ENCODE data around the gene FAM13C. TPM values are rescaled to one million over a fixed set of nuclear protein-coding genes. Genes with fewer than 3 reads are reported as not detected.

Gene FAM13C
- total and polyA plus RNA-seq, 11 donors = 1.00 to 12.4 (median 8.3) TPM

DNA sequence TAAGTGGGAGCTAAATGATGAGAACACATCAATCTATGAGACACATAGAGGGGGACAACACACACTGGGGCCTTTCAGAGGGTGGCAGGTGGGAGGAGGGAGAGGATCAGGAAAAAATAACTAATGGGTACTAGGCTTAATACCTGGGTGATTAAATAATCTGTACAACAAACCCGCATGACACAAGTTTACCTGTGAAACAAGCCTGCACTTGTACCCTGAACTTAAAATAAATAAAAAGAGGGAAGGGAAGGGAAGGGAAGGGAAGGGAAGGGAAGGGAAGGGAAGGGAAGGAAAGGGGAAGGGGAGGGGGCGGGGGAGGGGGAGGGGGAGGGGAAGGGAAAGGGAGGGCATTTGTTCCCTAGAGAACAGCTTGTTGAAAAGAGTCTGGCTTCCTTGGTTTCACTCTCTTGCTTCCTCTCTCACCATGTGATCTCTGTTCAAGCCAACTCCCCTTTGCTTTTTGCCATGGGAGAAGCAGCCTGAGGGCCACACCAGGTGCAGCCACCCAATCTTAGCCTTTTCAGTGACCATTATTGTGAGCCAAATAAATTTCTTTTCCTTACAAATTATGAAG is 57.7 kb downstream of the FAM13C start:
- no peak overlapping the region for H3K4me3 ChIP-seq
- ATAC-seq (no peak), DNase-seq (no peak)
- TF ChIP-seq, protein P1, sequence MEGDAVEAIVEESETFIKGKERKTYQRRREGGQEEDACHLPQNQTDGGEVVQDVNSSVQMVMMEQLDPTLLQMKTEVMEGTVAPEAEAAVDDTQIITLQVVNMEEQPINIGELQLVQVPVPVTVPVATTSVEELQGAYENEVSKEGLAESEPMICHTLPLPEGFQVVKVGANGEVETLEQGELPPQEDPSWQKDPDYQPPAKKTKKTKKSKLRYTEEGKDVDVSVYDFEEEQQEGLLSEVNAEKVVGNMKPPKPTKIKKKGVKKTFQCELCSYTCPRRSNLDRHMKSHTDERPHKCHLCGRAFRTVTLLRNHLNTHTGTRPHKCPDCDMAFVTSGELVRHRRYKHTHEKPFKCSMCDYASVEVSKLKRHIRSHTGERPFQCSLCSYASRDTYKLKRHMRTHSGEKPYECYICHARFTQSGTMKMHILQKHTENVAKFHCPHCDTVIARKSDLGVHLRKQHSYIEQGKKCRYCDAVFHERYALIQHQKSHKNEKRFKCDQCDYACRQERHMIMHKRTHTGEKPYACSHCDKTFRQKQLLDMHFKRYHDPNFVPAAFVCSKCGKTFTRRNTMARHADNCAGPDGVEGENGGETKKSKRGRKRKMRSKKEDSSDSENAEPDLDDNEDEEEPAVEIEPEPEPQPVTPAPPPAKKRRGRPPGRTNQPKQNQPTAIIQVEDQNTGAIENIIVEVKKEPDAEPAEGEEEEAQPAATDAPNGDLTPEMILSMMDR (IDR thresholded peaks at IDR 0.05) = no peak
- TF ChIP-seq POLR2A (IDR thresholded peaks at IDR 0.05) = no peak
- WGBS, 4 donors = 79 to 100% (median 91%) methylated on average over 1 to 2 of the region's 2 CpGs
- H3K9me3 ChIP-seq = no peaks in the 10 kb centered on the region
- H3K27ac ChIP-seq = no peak overlapping the region
- H3K36me3 ChIP-seq = peaks cover 0 to 15% (median 0%) of the 10 kb centered on the region in 9 donors
- intact Hi-C loops (cut with DNase I) = no loop called here
- no peaks in the 10 kb centered on the region for H3K27me3 ChIP-seq
- H3K4me1 ChIP-seq = peaks cover 0 to 19% (median 6%) of the 10 kb centered on the region in 12 donors

DNA sequence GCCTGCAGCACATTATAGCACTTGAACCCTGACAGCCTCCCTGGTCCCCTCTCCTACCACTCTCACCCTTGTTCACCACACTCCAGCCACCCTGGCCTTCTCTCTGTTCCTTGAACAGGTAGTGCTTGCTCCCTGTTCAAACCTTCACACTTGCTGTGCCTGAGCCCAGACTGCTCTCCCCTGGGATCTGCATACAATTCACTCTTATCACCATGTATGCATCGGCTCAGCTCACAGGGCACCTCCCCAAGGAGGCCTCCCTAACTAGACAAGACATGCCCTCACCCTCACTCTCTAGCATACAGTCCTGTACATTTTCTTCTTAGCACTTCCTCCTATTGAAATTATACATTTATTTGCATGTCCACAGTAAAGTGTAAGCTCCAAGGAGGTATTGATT is 59.3 kb downstream of the FAM13C start:
- Histone ChIP-seq H3K4me1 (peaks cover 0 to 10% (median 0%) of the 10 kb centered on the region in 12 donors), H3K27ac (no peak overlapping the region), H3K36me3 (peaks cover 0 to 17% (median 0%) of the 10 kb centered on the region in 9 donors), H3K27me3 (no peaks in the 10 kb centered on the region), H3K9me3 (no peaks in the 10 kb centered on the region), H3K4me3 (no peak overlapping the region)
- no peak for ATAC-seq
- intact Hi-C loops (cut with DNase I) = no loop called here
- WGBS, 4 donors = 13 to 29% (median 19%) methylated on average over 1 of the region's 1 CpG
- TF ChIP-seq, protein P1 (IDR thresholded peaks at IDR 0.05) = no peak
- TF ChIP-seq POLR2A (IDR thresholded peaks at IDR 0.05) = no peak
- DNase-seq = no peak

- TF ChIP-seq, protein P1 (IDR thresholded peaks at IDR 0.05) = no peak
- no peak for TF ChIP-seq POLR2A (IDR thresholded peaks at IDR 0.05)
- no peaks in the 10 kb centered on the region for H3K27me3 ChIP-seq
- H3K9me3 ChIP-seq = no peaks in the 10 kb centered on the region
- peaks cover 0 to 6% (median 0%) of the 10 kb centered on the region in 12 donors for H3K4me1 ChIP-seq
- intact Hi-C loops (cut with DNase I) = no loop called here
- peaks cover 0 to 20% (median 0%) of the 10 kb centered on the region in 9 donors for H3K36me3 ChIP-seq
- no peak overlapping the region for H3K27ac ChIP-seq
- ATAC-seq (no peak), DNase-seq (no peak)
- WGBS, 4 donors = 77 to 86% (median 81%) methylated on average over 4 of the region's 4 CpGs
- no peak overlapping the region for H3K4me3 ChIP-seq
Measured at GRCh38 chr10:59302381-59302780, 60.0 kb downstream of the FAM13C start.

DNA sequence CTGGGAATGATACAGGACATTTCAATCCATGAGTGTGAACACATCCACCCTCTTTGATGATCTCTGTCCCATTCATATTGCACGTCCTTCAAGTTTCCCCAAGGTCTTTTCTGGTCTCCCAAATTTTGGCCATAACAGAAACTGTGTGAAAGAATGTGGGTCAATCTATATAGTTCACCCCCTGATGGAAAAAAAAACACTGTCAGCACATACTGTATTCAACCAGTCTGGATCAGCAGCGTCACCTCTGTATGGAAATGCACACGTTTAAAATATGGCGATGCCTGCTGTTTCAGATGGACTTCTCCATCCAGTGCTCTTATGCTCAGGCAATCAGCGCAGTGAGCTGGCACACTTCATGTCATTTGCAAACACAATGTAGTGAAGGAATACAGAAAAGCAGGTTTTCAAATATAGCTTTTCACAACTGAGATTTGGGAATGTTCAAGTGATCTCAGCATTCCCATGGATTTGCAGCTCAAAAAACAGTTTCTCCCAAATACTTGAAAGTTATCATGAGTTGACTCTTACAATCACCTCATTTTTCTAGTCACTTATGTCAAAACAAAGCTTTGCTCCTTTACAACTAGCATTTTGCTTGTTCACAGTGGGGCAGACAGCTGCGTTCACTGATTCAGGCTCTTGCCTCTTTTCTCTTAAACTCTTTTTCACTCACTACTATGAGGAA is 61.1 kb downstream of the FAM13C start:
- Histone ChIP-seq H3K36me3 (peaks cover 0 to 15% (median 0%) of the 10 kb centered on the region in 9 donors), H3K27ac (no peak overlapping the region), H3K4me3 (no peak overlapping the region), H3K9me3 (no peaks in the 10 kb centered on the region), H3K4me1 (peaks cover 0 to 8% (median 0%) of the 10 kb centered on the region in 12 donors), H3K27me3 (no peaks in the 10 kb centered on the region)
- DNase-seq (no peak), ATAC-seq (no peak)
- TF ChIP-seq, protein P1 (IDR thresholded peaks at IDR 0.05) = no peak
- TF ChIP-seq POLR2A (IDR thresholded peaks at IDR 0.05) = no peak
- intact Hi-C loops (cut with DNase I) = no loop called here
- 96 to 98% (median 97%) methylated on average over 6 of the region's 6 CpGs for WGBS, 4 donors
